HS-27A (cell line): Measurements from ENCODE around the gene RBM33.

ENCODE experiments used
- DNase-seq: peaks from one replicate; pipeline ENCODE4 v3.0.0-alpha.2; 2012; ENCODE audit warnings: low read depth, missing footprints

Gene RBM33

DNA sequence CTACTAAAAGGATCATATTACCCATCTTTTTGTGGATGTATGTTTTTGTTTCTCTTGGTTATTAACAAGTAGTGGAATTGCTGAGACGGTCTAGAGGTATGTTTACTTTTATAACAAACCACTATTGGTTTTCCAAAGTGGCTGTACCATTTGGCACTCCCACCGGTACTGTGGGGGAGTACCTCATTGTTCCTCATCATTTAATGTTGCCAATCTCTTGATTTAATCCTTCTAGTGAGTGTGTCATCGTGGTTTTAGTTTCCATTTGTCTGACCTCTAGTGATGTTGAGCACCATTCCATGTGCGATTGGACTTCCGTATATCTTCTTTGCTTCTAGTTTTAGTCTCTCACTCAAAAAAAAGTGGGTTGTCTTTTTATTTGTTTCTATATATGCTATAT is 50.4 kb downstream of the RBM33 start:
- DNase-seq, result no peak

- DNase-seq, result no peak
These were observed 52.3 kb downstream of the RBM33 start for GRCh38 chr7:155696747-155697146.

DNA sequence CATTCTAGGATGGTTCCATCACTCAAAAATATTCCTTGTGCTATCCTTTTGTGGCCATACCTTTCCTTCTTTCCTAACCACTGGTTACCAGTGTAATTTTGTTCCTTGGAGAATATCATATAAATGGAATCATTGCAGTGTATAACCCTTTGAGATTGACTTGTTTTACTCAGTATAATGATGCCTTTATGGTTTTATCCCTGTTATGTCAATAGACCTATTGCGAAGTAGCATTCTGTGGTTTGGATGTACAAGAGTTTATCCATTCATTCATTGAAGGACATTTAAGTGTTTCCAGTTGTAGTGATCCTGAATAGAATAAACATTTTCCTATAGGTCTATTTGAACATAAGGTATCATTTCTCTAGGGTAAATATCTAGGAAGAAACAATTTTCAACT is 54.2 kb downstream of the RBM33 start:
- no peak for DNase-seq

DNA sequence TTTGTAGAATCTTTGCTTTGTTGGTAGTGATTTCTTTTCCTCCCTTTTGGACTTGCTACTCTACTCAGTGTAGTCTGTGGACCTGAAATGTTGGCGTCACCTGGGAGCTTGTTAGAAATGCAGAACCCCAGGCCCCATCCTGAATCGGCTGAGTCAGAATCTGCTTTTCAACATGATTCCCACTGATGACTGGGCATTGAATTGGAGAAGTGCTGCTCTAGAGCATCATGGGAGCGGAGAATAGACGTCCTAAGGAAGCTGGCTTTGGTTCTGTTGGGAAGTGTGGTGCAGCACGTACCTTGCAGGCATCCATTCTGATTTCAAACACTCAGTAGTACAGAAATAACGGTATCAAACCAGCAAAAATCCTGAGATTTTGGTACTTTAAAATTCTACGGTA is 54.7 kb downstream of the RBM33 start:
- DNase-seq, result no peak

DNA sequence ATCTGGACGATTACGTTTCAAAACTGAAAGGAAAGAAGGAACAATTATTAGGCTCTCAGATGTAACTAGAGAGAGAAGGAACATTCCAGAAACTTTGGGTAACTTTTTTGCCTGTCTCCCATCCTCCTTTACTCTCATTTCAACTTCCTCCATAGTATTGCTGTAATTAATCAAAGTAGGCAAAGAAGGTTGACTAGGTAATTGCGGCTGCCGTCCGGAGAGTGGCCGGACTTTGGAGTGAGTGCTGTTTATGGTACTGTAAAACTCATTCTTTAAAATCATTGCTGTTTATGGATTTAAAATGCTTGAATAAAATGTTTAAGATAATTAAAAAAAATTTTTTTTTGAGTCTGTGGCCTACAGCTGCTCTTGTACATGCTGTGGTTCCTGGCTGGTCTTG is 56.4 kb downstream of the RBM33 start:
- no peak for DNase-seq

DNA sequence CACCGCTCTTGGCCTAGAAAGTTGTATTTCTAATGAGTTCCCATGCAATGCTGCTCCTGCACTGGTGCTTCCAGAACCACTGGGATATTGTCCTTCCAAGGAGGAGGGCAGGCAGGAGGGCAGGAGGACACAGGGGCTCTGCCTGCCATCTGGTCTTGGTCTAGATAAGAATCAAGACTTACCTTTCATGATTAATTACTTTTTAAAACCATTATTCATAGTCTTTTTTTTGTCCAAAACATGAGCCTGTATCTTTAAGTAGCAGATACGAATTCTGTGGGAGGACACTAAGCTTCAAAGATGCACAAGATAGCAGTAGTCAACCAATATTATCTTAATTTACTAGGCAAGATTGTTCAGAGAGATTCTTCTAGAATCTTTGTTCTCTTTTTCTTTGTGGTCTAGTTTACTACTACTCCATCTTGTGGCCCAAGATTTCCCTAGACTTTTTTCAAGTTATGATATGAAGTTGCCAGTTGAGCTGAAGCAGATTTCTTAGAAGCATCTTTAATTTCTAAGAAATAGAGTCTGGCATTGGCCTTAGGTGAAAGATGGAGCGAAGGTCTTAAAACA is 57.6 kb downstream of the RBM33 start:
- no peak for DNase-seq

- DNase-seq, result no peak
These were observed 58.2 kb downstream of the RBM33 start for GRCh38 chr7:155702616-155703015.

GRCh38 chr7:155705623-155706360 is 61.3 kb downstream of the RBM33 start:
- no peak for DNase-seq

- DNase-seq, result no peak
These were observed 61.9 kb downstream of the RBM33 start for GRCh38 chr7:155706376-155706775.

GRCh38 chr7:155709453-155709852 is 65.0 kb downstream of the RBM33 start:
- DNase-seq, result no peak

GRCh38 chr7:155710031-155710430 is 65.6 kb downstream of the RBM33 start:
- no peak for DNase-seq

GRCh38 chr7:155710530-155710929 is 66.1 kb downstream of the RBM33 start:
- DNase-seq, result no peak

DNA sequence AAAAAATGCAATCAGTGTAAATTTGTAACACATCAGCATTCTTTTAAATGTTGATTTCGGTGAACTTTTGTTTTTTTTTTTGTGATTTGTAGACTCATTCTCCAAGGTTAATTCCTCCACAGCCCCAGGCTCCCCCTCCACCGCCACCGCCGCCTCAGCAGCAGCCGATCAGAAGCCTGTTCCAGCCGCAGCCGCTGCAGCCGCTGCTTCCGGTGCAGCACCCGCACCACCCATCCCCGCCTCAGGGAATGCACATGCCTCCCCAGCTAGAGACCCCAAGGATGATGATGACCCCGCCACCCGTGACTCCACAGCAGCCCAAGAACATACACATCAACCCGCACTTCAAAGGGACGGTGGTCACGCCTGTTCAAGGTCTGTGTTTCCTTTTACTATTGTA is 66.6 kb downstream of the RBM33 start:
- no peak for DNase-seq

GRCh38 chr7:155713384-155713783 is 68.9 kb downstream of the RBM33 start:
- DNase-seq, result no peak

GRCh38 chr7:155714702-155715101 is 70.2 kb downstream of the RBM33 start:
- no peak for DNase-seq

DNA sequence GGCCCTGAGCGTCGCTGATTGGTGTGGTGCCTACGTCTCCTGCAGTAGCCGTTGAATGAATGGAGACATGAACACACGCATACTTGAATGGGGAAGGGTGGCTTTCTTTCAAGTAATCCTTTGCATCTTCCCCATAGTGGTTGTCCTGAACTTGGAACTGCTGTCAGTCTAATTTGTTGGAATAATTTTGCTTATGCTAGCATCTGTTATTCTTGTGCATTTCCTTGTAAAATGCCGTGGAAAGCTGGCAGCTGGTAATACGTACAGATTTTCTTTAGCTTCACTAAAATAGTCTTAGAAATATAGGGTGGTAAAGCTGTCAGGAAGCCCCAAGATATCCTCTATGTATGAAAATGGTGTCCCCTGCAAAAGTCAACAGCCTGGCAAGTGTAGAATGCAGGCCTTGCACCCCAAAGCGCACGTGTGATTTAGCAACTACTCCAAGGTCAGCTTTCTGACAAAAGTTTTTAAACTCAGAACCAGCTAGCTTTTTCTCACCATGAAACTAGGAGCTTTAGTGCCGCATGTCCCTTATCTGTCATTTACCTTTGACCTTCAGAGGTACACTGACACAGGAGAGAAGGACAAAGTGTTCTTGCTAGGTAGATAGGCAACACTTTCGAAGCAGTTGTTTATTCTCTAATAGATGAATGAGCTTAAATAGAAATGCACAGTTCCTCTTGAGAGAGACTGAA is 70.8 kb downstream of the RBM33 start:
- no peak for DNase-seq

DNA sequence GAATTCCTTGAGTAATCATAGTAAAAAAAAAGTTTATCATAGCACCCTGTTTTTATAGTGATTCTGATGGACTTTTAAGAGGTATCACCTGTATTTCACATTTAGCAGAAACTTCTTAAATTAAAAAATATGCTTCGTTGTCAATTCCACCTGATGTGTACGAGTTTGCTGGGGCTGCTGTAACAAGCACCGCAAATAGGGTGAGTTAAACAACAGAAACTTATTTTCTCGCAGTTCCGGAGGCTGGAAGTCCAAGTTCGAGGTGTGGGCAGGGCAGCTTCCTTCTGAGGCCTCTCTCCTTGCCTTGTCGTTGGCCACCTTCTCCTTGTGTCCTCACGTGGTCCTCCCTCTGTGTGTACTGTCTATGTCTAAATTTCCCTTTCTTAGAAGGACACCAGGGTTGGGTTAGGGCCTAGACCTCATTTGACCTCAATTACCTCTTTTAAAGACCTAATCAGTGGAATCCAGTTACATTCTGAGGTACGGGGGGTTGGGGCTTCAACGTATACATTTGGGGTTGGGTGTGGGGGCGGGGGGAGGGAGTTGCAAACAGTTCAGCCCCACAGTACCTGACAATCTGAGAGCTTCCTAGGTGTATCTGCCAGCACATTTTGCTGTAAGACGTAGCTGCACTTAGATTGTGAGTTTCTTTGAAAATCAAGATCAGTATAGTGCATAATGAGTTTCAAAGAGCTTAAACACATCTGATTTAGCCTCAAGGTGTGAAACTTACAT is 72.7 kb downstream of the RBM33 start:
- no peak for DNase-seq

DNA sequence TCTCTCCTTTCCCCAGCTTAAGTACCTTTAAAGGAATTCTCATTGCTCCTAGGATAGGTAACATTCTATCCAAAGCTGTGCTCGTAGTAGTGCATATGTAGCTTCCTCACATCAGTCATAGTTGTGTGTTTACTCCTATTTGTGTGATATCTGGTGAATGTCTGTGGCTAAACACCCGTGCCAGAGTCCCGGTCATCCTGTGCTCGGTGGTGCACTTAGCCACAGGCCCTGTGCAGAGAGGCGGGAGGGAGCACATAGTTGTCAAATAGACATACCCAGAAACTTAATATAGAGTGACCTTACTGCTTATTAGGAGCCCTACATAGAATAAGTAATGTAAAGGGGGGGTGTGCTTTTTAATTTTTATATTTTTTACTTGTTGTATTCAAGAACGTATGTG is 76.6 kb downstream of the RBM33 start:
- DNase-seq, result no peak

DNA sequence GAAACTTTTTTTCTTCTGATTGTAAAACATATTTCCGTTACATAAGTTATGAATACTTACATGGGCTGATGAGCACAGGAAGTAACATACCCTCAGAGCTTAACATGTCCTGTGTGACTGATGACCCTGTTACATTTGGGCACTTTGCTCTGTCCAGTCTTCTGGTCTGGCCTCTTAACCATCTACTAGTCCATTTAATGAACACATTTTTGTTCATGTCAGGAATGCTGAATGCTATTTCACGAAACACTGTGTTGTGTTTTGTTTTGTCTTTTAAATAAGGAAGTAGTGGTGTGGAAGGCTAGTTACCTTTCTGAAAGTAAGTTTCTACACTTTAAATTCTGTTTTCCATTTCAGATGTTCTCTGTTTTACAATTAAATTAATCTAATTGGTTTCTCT is 77.7 kb downstream of the RBM33 start:
- DNase-seq, result no peak

DNA sequence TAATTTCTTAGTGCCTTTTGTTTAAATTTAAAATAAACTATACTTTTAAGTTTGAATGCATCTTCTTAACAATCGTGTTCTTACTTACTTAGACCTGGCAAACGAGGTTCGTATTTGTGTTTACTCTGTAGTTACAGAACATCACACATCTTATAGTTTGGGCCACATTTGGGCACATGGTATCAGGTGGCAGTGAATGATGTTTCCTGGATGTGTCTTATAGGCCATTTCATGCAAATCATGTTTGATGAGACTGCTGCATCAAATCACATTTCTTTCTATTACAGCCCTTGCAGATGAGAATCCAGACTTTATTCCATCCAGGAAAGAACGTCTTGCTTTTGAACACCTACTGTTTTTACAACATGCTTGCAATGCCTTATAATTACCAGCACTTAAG is 78.5 kb downstream of the RBM33 start:
- no peak for DNase-seq

- no peak for DNase-seq
These were observed 80.0 kb downstream of the RBM33 start for GRCh38 chr7:155724327-155725005.

- no peak for DNase-seq
These were observed 80.5 kb downstream of the RBM33 start for GRCh38 chr7:155725006-155725355.
